Effector CD8-positive, alpha-beta T cell (primary cell): ENCODE results near the gene GBGT1.
"Not testable (repeated sequence)": the region's sequence is repeated elsewhere in the genome, so short reads cannot be mapped to it uniquely, and the experiment has no call there.

ENCODE experiments used
- DNase-seq: peaks from one replicate; lab custom pipeline; 2025; lab: John Stamatoyannopoulos, UW
- total RNA-seq, 4 experiments: gene quantifications; one replicate each; lab custom pipeline; 2026; lab: John Stamatoyannopoulos, UW

The GBGT1 gene
- 0.68 to 4.3 (median 1.7) reads per million in 4 experiments for total RNA-seq

DNA sequence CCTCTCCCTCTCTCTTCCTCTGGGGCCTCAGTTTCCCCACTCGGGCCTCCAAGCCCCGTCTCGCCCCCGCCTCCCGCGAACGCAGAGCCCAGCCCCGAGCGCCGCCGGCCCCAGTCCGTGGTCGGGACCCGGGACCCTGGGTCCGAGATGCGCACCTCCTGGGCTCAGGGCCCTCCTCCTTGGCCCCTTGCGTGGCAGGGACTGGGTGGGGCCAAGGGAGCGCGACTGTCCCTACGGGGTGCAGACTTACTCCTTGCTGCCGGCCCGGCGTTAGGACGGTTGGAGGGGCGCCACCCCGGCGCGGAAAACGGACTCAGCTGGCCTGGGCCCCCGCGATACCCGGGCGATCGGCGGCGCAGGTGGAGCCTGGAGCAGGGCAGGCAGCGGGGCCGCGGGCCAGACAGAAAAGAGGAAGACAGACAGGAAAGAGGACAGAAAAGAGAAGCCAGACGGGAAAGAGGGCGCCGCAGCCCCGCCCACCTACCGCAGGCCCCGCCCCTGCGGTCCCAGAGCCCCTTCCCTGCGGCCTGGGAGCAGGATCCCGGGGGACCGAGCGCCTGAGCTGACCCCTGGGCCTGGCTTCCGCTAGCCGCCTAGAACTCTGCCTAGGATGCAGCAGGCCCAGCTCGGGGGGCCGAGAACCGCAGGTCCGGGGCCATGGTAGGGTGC, at the start of gene GBGT1:
TSS of gene GBGT1 (minus strand) at position 411 of the 669 bp plus-strand sequence. CDS start 1,502 bp downstream, outside the sequence.
- DNase-seq = no peak

DNA sequence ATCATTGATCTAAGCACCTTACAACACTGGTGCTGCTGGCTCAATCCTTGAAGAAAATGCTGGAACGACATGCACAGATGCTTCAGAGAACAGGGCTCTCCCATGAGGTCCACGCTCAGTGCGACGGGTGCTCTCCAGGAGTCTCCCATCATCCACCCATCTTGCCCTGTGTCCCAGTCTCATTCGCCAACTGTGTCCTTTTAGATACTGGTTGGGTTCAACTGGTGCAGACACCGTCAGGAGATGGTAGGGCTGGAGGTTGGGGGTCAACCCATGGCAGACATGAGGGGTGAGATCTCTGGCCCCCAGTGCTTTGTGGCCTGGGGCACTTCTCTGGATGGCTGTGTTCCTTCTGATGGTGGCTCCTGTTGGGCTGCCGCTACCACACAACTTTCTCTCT, 46.9 kb upstream of the GBGT1 start:
- DNase-seq = no peak

DNA sequence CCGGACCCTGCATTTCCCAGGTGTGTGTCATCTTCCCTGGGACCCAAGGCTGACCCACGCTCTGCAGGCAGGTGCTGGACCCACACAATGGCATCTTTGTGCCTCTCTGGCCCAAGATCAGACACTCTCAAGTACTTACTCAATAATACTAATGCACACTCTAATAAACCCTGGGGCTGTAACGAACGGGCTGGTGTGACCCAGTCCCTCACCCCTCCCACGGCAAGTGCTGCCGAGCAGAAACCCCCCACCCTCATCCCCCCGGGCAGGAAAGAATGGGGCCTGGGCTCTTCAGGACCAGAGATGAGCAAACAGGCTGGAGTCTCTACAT, 46.5 kb upstream of the GBGT1 start:
- DNase-seq = no peak

DNA sequence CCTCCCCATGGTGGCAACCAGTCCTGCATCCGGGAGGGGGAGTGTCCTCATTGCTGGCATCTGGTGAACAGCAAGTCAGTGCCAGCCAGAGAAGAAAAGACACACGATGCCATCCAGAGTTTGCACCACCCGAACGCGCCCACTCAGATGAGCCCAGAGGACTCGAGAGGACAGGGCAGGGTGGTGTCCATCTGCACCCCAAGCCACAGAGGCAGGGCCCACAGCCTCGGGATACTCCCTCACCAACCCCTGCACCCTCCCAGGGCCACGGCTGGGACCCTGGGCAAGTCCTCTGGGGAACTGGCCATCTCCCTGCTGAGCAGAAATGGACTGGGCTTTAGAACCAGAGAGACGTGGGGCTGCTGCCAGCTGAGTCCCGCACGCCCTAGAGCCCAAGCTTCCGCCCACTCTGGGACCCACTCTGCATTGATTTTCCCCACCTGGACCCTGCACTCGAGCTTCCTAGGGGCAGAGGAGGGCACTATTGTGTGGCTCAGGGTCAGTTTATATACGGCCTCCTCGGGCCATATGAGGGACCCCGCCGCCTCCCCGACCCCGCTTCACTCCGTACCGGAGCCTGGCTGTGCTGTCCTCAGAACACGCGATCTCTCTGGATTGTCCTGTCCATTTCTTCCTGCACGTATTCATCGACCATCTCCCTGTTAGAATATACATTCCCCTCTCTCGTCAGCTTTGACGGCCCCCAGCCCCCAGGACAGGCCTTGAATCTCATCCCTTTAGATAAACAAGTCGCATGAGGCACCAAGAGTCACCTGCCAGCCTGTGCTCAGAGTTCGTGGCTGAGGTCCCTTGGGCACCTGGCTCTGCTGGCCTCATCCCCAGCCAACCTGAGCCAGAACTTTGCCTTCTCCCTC, 45.9 kb upstream of the GBGT1 start:
- DNase-seq = not testable (repeated sequence)

DNA sequence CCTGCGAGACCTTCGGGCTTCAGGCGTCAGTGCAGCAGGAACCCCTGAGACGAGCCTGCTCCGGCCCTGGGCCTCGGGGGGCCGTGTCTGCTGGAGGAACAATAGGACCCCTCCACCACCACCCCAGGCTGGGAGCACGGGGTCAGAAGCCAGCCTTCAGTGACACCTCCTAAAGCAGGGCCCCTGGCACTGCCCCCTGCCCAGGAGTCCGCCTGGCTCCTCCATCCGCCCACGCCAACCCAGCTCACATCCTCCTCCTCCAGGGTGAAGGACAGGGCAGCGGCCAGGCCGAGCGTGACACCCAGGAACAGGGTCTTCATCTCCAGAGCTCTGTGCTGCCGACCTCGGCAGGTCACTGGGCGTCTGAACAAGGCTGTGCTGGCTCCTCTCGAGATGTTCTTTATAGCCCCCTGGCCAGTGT, 45.2 kb upstream of the GBGT1 start, which contains the start of gene OBP2B:
TSS of gene OBP2B (minus strand) at position 371 of the 421 bp plus-strand sequence. CDS start at position 320, 51 bp downstream.
- not testable (repeated sequence) for DNase-seq

DNA sequence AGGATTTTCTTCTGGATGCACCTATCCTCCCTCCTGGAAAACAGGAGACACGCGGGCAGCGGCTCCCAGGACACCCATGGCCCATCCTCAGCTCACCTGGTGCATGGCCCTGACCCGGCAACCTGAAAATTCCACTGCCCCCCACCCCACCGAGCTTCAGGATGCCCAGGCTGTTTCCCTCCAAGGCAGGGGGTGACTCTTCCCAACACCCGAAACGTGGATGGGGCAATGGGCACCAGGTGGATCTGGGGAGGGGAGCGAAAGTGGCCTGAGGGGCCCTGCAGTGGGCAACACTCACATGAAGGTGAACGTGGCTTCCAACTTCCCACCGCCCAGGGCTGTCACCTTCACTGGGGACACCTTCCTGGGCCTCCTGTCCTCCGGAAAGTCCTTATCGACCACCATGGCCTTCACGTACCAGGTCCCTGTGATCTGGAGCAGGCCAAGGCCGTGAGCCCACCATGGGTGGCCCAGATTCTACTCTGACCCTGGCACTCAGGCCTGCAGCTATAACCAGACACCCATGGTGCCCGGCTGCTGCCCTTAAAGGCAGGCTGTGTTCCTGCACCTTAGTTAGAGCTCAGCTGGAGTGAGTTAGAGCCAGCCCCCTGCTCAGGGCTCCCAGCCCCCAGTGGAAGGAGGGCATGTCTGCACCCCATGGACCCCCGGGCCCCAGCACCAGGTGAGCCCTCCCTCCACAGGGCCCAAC, 44.6 kb upstream of the GBGT1 start:
- not testable (repeated sequence) for DNase-seq

DNA sequence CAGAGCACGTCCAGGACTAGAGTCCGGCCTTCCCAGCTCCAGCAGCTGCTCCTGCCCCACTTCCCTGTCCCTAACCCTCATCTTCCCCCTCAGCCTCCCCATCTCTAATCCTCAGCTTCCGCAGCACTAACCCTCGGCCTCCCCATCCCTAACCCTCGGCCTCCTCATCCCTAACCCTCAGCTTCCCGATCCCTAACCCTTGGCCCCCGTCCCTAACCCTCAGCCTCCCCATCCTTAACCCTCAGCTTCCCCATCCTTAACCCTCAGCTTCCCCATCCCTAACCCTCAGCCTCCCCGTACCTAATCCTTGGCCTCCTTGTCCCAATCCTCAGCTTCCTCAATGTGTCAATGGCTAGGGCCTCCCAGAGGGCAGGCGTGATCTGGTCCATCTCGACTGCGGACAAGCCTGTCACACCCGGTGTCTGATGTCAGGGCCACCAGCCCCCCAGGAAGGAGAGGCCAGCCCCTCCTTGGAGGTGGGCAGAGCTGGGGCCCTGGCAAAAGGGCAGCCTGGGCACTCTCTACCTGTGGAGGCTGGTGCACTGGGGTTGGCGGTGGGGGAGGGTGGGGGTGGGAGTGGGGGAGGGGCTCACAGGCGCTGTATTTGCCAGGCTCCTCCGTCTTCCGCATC, 43.9 kb upstream of the GBGT1 start:
- no peak for DNase-seq

DNA sequence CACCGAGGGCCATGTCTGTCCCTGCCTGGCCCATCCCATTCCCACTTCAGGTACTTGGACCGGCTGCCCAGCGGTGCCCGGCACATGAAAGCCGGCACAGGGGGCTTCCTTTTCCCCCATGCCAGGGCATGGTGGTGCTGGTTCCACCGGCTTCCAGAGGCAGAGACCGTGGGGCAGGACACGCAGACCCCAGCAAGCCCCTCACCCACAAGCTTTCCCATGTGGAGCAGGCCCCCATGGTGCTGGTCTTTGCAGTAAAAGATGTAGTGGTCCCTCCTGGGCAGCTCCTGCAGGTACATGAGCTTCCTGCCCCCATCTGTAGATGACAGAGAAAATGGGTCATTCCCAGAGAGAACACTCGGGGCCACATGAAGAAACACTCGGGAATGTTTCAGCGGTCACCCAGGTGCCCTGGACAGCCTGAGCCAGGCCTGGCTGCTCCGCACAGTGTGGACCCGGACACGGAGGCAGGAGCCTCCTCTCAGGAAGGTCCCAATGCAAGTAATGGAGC, 43.4 kb upstream of the GBGT1 start:
- DNase-seq = no peak

DNA sequence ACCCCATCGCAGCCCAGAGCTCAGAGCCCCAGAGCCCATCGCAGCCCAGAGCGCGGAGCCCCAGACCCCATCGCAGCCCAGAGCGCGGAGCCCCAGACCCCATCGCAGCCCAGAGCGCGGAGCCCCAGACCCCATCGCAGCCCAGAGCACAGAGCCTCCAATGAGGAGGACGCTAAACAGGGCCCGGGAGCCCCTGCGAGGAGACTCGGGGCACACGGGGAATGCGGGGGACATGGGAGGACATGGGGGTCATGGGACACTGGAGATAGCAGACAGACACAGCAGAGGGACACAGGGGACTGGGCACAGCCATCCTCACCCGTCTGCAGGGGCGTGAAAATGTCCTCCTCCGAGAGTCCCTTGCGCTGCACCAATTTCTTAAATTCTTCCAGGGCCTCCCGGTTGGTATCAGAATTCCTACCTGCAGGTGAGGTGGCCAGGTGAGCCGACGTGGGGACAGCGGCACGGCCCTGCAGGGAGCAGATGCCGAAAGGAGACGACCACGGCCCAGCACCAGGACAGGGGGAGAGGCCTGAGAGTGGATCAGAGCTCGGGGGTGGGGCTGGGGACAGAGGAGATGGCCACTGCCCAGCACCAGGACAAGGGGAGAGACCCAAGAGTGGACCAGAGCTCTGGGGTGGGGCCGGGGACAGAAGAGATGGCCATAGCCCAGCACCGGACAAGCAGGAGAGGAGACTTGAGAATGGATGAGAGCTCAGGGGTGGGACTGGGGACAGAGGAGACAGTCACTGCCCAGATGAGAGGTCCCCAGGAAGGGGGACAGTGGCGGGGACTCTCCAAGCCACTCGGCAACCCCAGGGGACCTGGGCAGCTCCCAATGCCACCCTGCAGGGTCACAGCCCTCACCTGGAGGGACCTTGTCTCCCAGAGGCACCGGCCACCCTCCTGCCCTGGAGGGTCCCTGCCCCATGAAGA, 42.5 kb upstream of the GBGT1 start:
- DNase-seq = no peak

DNA sequence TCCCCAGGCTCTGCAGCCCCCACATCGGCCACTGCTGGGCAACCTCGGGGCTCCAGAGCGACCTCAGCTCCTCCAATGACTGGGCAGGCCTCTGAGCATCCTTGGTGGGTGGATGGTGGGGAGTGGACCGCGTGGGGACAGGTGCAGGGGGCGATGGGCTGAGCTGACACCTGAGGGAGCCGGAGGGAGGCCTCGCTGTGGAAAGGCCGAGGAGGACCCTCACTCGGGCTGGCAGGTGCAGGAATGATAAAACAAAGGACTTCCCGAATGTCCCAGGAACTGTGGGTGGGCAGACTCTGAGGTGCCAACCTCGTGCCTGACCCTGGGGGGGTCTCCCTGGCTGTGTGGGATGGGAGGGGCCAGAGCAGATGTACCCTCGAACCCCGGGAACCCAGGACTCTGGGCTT, 41.8 kb upstream of the GBGT1 start:
- not testable (repeated sequence) for DNase-seq

DNA sequence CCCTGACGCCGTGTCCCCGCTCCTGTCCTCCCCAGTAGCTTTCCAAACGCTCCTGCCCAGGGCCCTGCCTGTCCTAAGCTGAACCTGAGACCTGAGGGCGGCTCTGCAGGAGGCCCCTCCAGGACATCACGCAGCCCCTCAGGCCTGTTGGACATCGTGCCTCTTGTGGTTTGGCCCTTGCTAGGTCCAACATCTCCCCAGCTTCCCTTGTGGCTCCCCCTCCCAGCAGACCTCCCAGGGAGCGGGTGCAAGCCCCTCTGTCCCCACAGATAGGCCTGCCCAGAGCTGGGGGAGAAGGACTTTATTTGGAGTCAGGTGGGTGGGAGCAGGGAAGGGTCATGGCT, 41.3 kb upstream of the GBGT1 start:
- DNase-seq = no peak

DNA sequence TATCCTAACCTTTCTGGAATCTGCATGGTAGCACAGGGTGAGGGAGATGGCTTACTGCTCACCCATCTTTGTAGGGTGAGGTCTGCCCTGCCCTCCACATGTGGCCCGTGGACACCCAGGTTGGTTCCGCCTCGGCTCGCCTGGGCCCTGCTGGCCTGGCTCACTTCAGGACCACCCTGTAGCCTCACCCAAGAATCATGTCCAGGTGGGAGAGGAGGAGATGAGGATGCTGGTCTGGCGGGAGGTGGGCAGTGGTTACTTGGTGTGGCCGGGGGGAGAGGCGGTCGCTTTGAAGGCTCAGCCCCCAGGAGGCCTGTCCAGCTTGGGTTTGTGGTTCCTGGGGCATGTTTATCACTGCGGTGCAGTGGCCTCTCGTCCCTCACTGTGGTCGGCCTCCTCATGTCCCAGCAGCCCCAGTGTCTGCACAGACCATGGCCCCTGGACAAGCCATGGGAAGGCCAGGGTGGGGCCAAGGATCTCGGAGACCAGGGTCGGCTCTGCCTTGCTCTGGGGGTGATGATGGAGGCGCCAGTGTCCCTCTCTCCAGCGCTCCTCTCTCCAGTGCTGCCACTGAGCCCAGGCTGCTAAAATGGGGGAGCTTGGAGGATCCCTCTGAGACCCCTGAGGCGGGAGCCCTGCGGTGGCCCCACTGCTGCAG, 40.8 kb upstream of the GBGT1 start:
- no peak for DNase-seq

DNA sequence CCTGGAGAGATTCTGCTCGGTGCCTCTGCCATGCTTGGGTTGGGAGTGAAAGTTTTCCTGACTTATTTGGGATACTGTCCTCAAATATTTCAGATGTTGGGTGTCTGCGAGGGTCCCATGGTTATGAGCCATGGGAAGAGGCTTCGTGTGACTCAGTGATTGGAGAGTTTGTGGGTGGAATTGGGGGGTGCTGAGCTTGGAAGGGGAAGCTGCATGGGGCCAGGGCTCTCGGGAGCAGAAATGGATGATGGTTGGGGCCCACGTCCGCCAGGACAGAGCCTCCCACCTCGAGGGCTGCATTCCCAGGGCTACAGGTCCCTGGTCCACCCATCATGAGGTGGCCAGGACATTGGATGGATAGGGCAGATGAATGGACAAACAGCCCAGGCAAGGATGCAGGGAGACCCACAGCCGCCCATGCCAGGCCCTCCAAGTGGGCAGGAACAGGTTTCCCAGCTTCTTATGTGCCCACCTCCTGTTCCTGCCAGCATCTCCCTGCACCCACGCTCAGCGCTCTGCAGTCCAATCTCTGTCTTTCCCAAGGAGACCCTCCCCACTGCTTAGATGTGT, 39.9 kb upstream of the GBGT1 start:
- no peak for DNase-seq

DNA sequence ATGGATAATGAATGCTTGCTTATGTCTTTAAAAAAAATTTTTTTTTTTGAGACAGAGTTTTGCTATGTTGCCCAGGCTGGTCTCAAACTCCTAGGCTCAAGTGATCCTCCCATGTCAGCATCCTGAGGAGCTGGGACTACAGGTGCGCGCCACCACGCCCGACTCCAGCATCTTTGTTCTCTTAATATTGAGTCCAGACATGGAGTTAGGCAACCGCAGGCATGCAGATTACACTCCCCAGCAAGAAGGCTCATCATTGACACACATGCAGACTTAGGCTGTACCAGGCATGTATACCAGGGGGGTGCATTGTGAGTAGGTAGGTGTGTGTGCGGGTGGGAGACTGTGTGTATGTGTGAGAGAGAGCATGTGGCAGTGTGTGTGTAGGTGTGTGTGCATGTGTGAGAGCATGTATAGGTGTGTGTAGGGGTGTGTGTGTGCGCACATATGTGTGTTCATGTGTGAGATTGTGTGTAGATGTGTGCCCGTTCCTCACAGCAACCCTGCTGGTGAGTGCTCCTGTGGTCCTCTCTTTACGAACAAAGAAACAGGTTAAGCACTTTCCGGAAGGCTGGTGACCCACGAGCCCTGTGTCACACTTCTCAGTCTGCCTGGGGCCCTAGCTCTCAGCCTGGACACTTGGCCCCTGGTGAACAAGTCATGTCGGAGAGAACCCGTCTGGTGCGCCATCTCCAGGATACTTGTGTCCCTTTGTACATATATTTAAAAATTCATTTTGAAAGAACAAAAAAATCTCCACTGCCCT, 39.2 kb upstream of the GBGT1 start:
- DNase-seq = no peak

DNA sequence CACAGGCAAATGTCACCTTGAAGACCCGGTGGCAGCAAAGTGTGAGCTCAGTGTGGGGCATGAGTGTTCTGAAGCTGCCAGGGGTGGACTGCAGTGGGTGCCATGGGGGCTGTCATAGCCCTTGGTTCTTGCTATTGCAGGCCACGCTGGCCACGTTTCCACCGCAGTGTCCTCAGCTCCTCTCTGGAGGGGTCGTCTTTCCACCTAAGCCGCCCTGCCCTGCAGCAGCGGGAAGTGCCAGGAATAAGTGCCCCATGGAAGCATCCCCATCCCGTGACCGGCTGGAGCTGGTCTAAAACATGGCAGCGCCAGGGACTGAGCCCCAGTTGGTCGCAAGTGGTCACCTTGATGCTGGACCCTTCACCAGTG, 38.4 kb upstream of the GBGT1 start:
- DNase-seq = no peak

DNA sequence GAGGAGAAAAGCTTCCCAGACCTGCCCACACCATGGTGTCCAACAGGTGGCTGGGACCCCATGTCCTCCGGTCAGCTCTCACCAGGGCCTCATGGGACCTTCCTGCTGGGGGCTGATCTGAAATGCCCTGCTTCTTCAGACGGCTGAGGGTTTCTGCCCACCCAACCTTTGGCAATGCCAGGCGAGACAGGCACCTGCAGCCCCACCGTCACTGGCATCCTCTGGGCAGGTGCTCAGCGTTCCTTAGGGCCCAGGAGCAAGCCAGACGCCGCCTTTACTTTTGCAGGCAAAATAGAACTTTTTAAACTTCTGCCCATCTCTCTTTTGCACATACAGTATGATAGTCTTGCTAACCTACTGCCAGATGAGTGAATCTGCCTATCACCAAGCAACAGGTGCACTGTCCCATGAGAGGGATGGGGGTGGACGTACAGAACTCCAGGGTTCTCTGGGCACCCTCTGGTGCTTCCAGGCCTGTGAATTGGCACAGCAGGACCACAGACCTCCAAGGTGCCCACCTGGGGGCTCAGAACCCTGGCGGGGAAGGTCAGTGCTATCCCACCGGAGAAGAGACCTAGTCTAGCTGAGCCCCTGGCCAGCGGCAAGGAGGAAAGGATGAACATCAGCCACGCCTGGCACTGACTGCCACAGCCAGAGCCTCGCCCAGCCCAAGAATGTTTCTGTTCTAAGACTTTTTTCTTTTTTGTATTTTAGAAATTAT, 37.9 kb upstream of the GBGT1 start:
- DNase-seq = no peak

DNA sequence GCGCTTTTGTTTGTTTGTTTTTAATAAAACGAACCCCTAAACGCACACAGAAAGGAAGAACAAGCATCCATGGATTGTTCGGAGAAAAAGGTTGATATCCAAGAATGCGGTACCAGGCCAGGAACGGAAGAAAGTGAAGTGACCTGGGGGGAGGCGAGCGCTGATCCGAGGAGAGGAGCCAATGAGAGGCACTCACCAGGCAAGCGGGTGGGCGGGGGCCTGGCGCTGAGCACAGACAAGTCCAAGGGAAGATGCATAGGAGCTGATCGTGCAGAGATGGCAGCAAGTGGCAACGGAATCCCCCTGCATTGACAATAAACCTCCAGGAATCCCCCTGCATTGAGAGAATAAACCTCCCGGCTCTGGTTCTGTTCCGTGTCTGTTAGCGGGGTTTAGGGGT, 36.9 kb upstream of the GBGT1 start:
- no peak for DNase-seq

DNA sequence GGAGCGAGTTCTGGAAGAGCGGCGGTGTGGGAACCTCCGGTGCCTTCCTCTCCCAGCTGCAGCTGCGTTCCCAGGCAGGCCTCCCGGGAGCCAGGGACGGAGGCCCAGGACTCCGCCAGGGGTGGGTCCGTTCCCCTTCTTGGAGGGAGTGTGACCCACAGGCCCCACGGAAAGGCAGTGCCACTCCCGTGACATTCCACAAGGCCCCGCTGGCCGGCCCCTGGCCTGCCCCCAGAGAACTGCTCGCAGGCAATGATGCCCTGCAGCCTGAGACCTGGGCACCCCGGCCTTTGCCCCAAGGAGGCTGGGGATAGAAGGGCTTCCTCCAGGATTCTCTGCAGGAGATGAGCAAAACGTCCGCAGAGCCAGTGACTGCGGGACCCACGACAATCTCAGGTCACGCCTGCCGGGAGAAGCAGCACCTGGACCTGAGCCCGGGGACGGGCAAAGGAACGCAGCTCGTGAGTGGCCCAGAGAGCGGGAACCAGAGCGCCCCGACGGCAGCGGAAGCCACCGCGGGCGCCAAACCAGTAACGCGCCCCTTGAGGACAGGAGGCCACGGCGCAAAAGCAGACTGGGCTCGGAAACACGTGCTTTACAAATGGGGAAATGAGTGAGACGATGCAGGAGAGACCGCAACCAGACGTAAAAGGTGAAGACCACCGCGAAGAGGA, 36.1 kb upstream of the GBGT1 start:
- no peak for DNase-seq
